HG02610 (cell line): ENCODE results near the gene ADCY10.
"Not testable (repeated sequence)": the region's sequence is repeated elsewhere in the genome, so short reads cannot be mapped to it uniquely, and the experiment has no call there.

Experiments used
- ATAC-seq: cut with Tn5 transposase; IDR thresholded peaks from one replicate; pipeline ENCODE4 v1.9.1; 2021; ENCODE audit warnings: mild to moderate bottlenecking, moderate library complexity; ENCODE audit not compliant: unreplicated experiment

Gene ADCY10

GRCh38 chr1:167893798-167894197 lies 20.1 kb downstream of the ADCY10 start:
- ATAC-seq: no peak

- no peak for ATAC-seq
Observed at GRCh38 chr1:167890400-167890799, 23.5 kb downstream of the ADCY10 start.

- not testable (repeated sequence) for ATAC-seq
Observed at GRCh38 chr1:167887187-167887586, 26.7 kb downstream of the ADCY10 start.

GRCh38 chr1:167882376-167882775 lies 31.6 kb downstream of the ADCY10 start:
- ATAC-seq: no peak

- no peak for ATAC-seq
Observed at GRCh38 chr1:167881786-167882185, 32.1 kb downstream of the ADCY10 start.

GRCh38 chr1:167881069-167881468 lies 32.9 kb downstream of the ADCY10 start:
- no peak for ATAC-seq

GRCh38 chr1:167880580-167881021 lies 33.3 kb downstream of the ADCY10 start:
- ATAC-seq: no peak

GRCh38 chr1:167879508-167879907 lies 34.4 kb downstream of the ADCY10 start:
- no peak for ATAC-seq

GRCh38 chr1:167878372-167879160 lies 35.4 kb downstream of the ADCY10 start:
- ATAC-seq: no peak

GRCh38 chr1:167876597-167877175 lies 37.2 kb downstream of the ADCY10 start:
- ATAC-seq: no peak

- no peak for ATAC-seq
Observed at GRCh38 chr1:167871331-167871730, 42.6 kb downstream of the ADCY10 start.

GRCh38 chr1:167869157-167870001 lies 44.6 kb downstream of the ADCY10 start:
- not testable (repeated sequence) for ATAC-seq

GRCh38 chr1:167866739-167867414 lies 47.1 kb downstream of the ADCY10 start:
- ATAC-seq: not testable (repeated sequence)

GRCh38 chr1:167866326-167866725 lies 47.6 kb downstream of the ADCY10 start:
- not testable (repeated sequence) for ATAC-seq

- ATAC-seq: not testable (repeated sequence)
Observed at GRCh38 chr1:167865804-167866308, 48.1 kb downstream of the ADCY10 start.

- not testable (repeated sequence) for ATAC-seq
Observed at GRCh38 chr1:167865193-167865592, 48.7 kb downstream of the ADCY10 start.

GRCh38 chr1:167864392-167865032 lies 49.4 kb downstream of the ADCY10 start:
- no peak for ATAC-seq

- no peak for ATAC-seq
Observed at GRCh38 chr1:167863921-167864279, 50.0 kb downstream of the ADCY10 start.

GRCh38 chr1:167863191-167863920 lies 50.6 kb downstream of the ADCY10 start:
- not testable (repeated sequence) for ATAC-seq
